Heart left ventricle (tissue), 16 donors: ENCODE results near the gene PIGO. TPM values are rescaled to one million over a fixed set of nuclear protein-coding genes. Genes with fewer than 3 reads are reported as not detected.
A peak's percentile ranks its signal among the peaks of the same experiment; 100 is the strongest.

Experiments used
- ATAC-seq, 4 donors: fragments of 200-7000 bp; cut with Tn5 transposase; one replicate each; pipeline ENCODE4 v1.9.1; 2020 to 2022; ENCODE audit warnings: moderate library complexity in 4 of 4, mild to moderate bottlenecking in 3 of 4, moderate number of reproducible peaks in 1 of 4
- DNase-seq, 5 donors: peaks; one replicate each; pipeline ENCODE4 v3.0.0-alpha.2; 2020
- H3K27ac ChIP-seq, 12 donors: fragments of 200-600 bp; sonication (generic) in 4 of 12; one replicate each; pipeline versions ENCODE4 v1.5.0 to v1.8.0; 2016 to 2022; ENCODE audit warnings: mild to moderate bottlenecking in 2 of 12
- H3K27me3 ChIP-seq, 9 donors: fragments of 200-600 bp; sonication (generic) in 2 of 9; one replicate each; pipeline versions ENCODE4 v1.5.1 to v1.8.0; 2016 to 2022; ENCODE audit warnings: mild to moderate bottlenecking in 3 of 9
- H3K36me3 ChIP-seq, 9 donors: fragments of 200-600 bp; sonication (generic) in 2 of 9; one replicate each; pipeline versions ENCODE4 v1.5.0 to v1.8.0; 2018 to 2022; ENCODE audit warnings: mild to moderate bottlenecking in 2 of 9
- H3K4me1 ChIP-seq, 12 donors: fragments of 200-600 bp; sonication (generic) in 4 of 12; one replicate each; pipeline versions ENCODE4 v1.5.0 to v1.8.0; 2016 to 2022; ENCODE audit warnings: mild to moderate bottlenecking in 3 of 12
- H3K4me3 ChIP-seq, 12 donors: fragments of 200-600 bp; sonication (generic) in 4 of 12; one replicate each; pipeline versions ENCODE4 v1.5.0 to v1.8.0; 2017 to 2022; ENCODE audit warnings: mild to moderate bottlenecking in 9 of 12, moderate library complexity in 4 of 12
- H3K9me3 ChIP-seq, 12 donors: fragments of 200-600 bp; sonication (generic) in 4 of 12; one replicate each; pipeline versions ENCODE4 v1.5.0 to v1.8.0; 2016 to 2022; ENCODE audit warnings: mild to moderate bottlenecking in 1 of 12
- CTCF ChIP-seq, 12 donors: fragments of 200-600 bp; sonication (generic) in 4 of 12; IDR thresholded peaks; one replicate each; pipeline versions ENCODE4 v1.5.0 to v1.8.0; 2018 to 2022; ENCODE audit warnings: antibody characterized with exemption in 12 of 12, mild to moderate bottlenecking in 5 of 12
- POLR2A ChIP-seq, 2 donors: fragments of 450-650 bp; IDR thresholded peaks; one replicate each; pipeline ENCODE4 v1.6.1; 2017; ENCODE audit warnings: antibody characterized with exemption in 2 of 2, mild to moderate bottlenecking in 2 of 2, moderate library complexity in 2 of 2
- WGBS, 4 donors: extraction: QIAGEN DNeasy Blood & Tissue Kit in 2 of 4; methylation state at CpG; one replicate each; pipeline versions ENCODE4 v1.1.5 to v1.1.7; 2013 to 2018; 5-methylcytosine and 5-hydroxymethylcytosine counted together
- intact Hi-C, 10 donors: fragments of 100-400 bp; cut with DNase I; formaldehyde crosslinking; loops; one replicate each; pipeline versions ENCODE4 v1.11.1 to v1.14.2; 2022
- polyA plus RNA-seq, 2 donors: library from polyadenylated mRNA; stranded (reverse); fragments of 200-250 nt; gene quantifications; one replicate each; pipeline ENCODE4 v1.2.3, GENCODE V29; 2013
- total RNA-seq, 9 donors: library from RNA; depleted of rRNA in 2 of 9; stranded (reverse); fragments of >200 nt in 2 of 9; fragmentation: NEBNext Ultra II Directional in 3 of 9; extraction: Animal tissue kit (Norgen Biotek cat#: 25700) in 3 of 9; gene quantifications; one replicate each; pipeline versions ENCODE4 v1.1.0 to v1.2.4, GENCODE V29; 2016 to 2023
- donor health status: ischemic (EF 13 %, LVEDD 7.1; RV severe dilation, severe dysfunction).
- donor health status: healthy with polysubstance abuse.
- donor health status: DM: no; HTN: yes; CAD: no.
- donor health status: DM: no; HTN: no; CAD: no.
- donor health status: ischemic (EF 25% LVEDD 6.9; RV normal size, moderate dysfunction).
- donor health status: ischemic (EF 25% LVEDD 5.7; RV mildly dilated, moderate dysfunction).
- donor health status: healthy.
- donor health status: DM: yes; HTN: yes; CAD: no.
- donor health status: ischemic (EF 35%, LVEDD 5.7; RV mildly dilated, moderate dysfunction).
- donor health status: nonischemic (EF 11% LVEDD 7.7; RV severe dilation, severe dysfunction).
- donor health status: DM: yes; HTN: yes; CAD: no.
- donor health status: PGD.
- donor health status: ischemic (EF 29% LVEDD 5.4; RV normal size, mild dysfunction).
- donor health status: nonischemic (EF 23%, LVEDD 6.1; RV moderate dilation, normal function).

PIGO gene
- total and polyA plus RNA-seq, 11 donors: 7.0 to 13.1 (median 9.1) TPM

DNA sequence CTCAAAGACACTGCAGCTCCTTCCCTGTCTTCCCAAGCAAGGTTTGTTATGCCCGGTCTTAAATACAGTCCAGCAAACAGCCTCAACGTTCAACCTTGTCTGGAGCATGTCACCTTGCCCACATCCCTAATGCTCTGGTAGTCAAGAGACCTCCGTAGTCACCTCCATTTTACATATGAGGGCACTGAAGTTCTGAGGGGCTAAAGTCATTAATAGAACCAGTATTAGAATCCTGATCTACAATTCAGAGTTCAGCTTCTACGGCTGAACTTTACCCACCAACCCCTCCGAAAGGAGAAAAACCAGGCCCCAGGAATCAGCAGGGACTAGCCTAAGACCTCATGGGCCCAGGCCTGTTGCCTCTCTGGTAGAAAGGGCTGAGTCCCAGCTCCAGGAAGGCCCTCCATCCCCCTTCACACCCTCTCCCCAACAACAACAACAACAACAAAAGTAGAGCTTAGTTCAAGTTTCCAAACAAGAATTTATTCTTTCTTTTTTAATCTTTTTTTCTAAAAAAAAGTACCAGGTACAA, 7.3 kb upstream of the PIGO start:
- peaks cover 0 to 73% (median 68%) of the 10 kb centered on the region in 9 donors for H3K36me3 ChIP-seq
- intact Hi-C loops: loop anchor here in 2 of 10 donors (2.0 to 5.0 kb wide), 3 partner anchors 31 to 436 kb away; partner anchors contain the start of genes DNAJB5 (in 1 of the 2) and VCP (in 1 of the 2)
- 26 to 36% (median 31%) methylated on average over 5 of the region's 5 CpGs for WGBS, 4 donors
- peak overlapping the region; percentile 71 to 94 (median 88) for H3K27ac ChIP-seq
- no peaks in the 10 kb centered on the region for H3K27me3 ChIP-seq
- H3K4me1 ChIP-seq: peaks cover 0 to 25% (median 20%) of the 10 kb centered on the region in 12 donors
- H3K4me3 ChIP-seq: peak overlapping the region in 11 of 12 donors; percentile 61 to 85 (median 76)
- H3K9me3 ChIP-seq: no peaks in the 10 kb centered on the region
- TF ChIP-seq CTCF (IDR thresholded peaks at IDR 0.05) (no peak), POLR2A (IDR thresholded peaks at IDR 0.05) (no peak)
- ATAC-seq (no peak), DNase-seq (no peak)

GRCh38 chr9:35102769-35103659, 6.6 kb upstream of the PIGO start, which contains the start of gene STOML2:
STOML2 (minus strand) TSS chr9:35103131; CDS start chr9:35103094, 37 bp downstream.
- peak; percentile 94 to 97 (median 95) for DNase-seq
- no peaks in the 10 kb centered on the region for H3K27me3 ChIP-seq
- intact Hi-C loops: loop anchor here in 2 of 10 donors (2.0 to 5.0 kb wide), 3 partner anchors 30 to 436 kb away; partner anchors contain the start of genes DNAJB5 (in 1 of the 2) and VCP (in 1 of the 2)
- H3K4me3 ChIP-seq: peak within 1 kb of the TSS; percentile 61 to 91 (median 76)
- H3K9me3 ChIP-seq: no peaks in the 10 kb centered on the region
- WGBS, 4 donors: 0 to 2% (median 1%) methylated on average over 43 to 57 of the region's 57 CpGs
- TF ChIP-seq CTCF (IDR thresholded peaks at IDR 0.05): no peak
- peak in 1 of 2 donors; percentile 77 for TF ChIP-seq POLR2A (IDR thresholded peaks at IDR 0.05)
- peak within 1 kb of the TSS; percentile 71 to 94 (median 88) for H3K27ac ChIP-seq
- H3K36me3 ChIP-seq: peaks cover 0 to 68% (median 62%) of the 10 kb centered on the region in 9 donors
- peak; percentile 95 to 98 (median 96) for ATAC-seq
- H3K4me1 ChIP-seq: peaks cover 0 to 25% (median 20%) of the 10 kb centered on the region in 12 donors

- peaks cover 0 to 62% (median 56%) of the 10 kb centered on the region in 9 donors for H3K36me3 ChIP-seq
- peak in 3 of 4 donors; percentile 4 to 16 (median 5) for ATAC-seq
- H3K4me1 ChIP-seq: peaks cover 0 to 25% (median 20%) of the 10 kb centered on the region in 12 donors
- no peaks in the 10 kb centered on the region for H3K27me3 ChIP-seq
- TF ChIP-seq CTCF (IDR thresholded peaks at IDR 0.05): no peak
- no peak for TF ChIP-seq POLR2A (IDR thresholded peaks at IDR 0.05)
- no peak for DNase-seq
- H3K9me3 ChIP-seq: no peaks in the 10 kb centered on the region
- intact Hi-C loops: loop anchor here in 2 of 10 donors (2.0 to 5.0 kb wide), 3 partner anchors 30 to 435 kb away; partner anchors contain the start of genes DNAJB5 (in 1 of the 2) and VCP (in 1 of the 2)
- WGBS, 4 donors: 3 to 8% (median 5%) methylated on average over 8 to 10 of the region's 10 CpGs
- H3K4me3 ChIP-seq: peak overlapping the region; percentile 61 to 91 (median 76)
- peak overlapping the region in 11 of 12 donors; percentile 85 to 94 (median 89) for H3K27ac ChIP-seq
Measured at GRCh38 chr9:35102465-35102768, 6.0 kb upstream of the PIGO start.
